GM23248 (cell line): Measurements from ENCODE around the gene RBMS3. TPM values are rescaled to one million over a fixed set of nuclear protein-coding genes. Genes with fewer than 3 reads are reported as not detected.
"Not testable (repeated sequence)": the region's sequence is repeated elsewhere in the genome, so short reads cannot be mapped to it uniquely, and the experiment has no call there.

Experiments used
- DNase-seq: peaks from one replicate; pipeline ENCODE4 v3.0.0-alpha.2; 2015
- H2AFZ ChIP-seq: fragments of 200-600 bp; sonication (generic); 2 replicates; pipeline ENCODE4 v1.6.1; 2016; ENCODE audit warnings: antibody characterized with exemption
- H3F3A ChIP-seq: fragments of 200-600 bp; sonication (generic); 2 replicates; pipeline ENCODE4 v1.6.1; 2016; ENCODE audit warnings: mild to moderate bottlenecking, antibody characterized with exemption, mixed run types; ENCODE audit not compliant: insufficient read depth
- H3K27ac ChIP-seq: fragments of 200-600 bp; sonication (generic); 2 replicates; pipeline ENCODE4 v1.5.1; 2016; ENCODE audit warnings: mild to moderate bottlenecking
- H3K27me3 ChIP-seq: fragments of 200-600 bp; sonication (generic); replicated peaks from 2 replicates; pipeline ENCODE4 v1.6.1; 2016; ENCODE audit warnings: mild to moderate bottlenecking; ENCODE audit not compliant: insufficient read depth
- H3K36me3 ChIP-seq: fragments of 200-600 bp; sonication (generic); 2 replicates; pipeline ENCODE4 v1.6.1; 2016; ENCODE audit warnings: low read depth, mild to moderate bottlenecking
- H3K4me1 ChIP-seq: fragments of 200-600 bp; sonication (generic); 2 replicates; pipeline ENCODE4 v1.6.1; 2016; ENCODE audit warnings: mild to moderate bottlenecking; ENCODE audit not compliant: insufficient read depth
- H3K4me2 ChIP-seq: fragments of 200-600 bp; sonication (generic); one replicate; pipeline ENCODE4 v1.6.1; 2016; ENCODE audit warnings: mild to moderate bottlenecking; ENCODE audit not compliant: unreplicated experiment
- H3K4me3 ChIP-seq: fragments of 200-600 bp; sonication (generic); 2 replicates; pipeline ENCODE4 v1.5.1; 2016; ENCODE audit warnings: mild to moderate bottlenecking
- H3K79me2 ChIP-seq: fragments of 200-600 bp; sonication (generic); 2 replicates; pipeline ENCODE4 v1.6.1; 2016; ENCODE audit warnings: mild to moderate bottlenecking; ENCODE audit not compliant: insufficient read depth
- H3K9ac ChIP-seq: fragments of 200-600 bp; sonication (generic); 2 replicates; pipeline ENCODE4 v1.6.1; 2016; ENCODE audit warnings: mild to moderate bottlenecking
- H3K9me2 ChIP-seq: fragments of 200-600 bp; sonication (generic); 2 replicates; pipeline ENCODE4 v1.6.1; 2016; ENCODE audit warnings: mixed run types, mild to moderate bottlenecking, moderate library complexity; ENCODE audit not compliant: insufficient read depth
- H3K9me3 ChIP-seq: fragments of 200-600 bp; sonication (generic); one replicate; pipeline ENCODE4 v1.6.1; 2017; ENCODE audit warnings: low read depth
- H4K20me1 ChIP-seq: fragments of 200-600 bp; sonication (generic); 2 replicates; pipeline ENCODE4 v1.6.0; 2016; ENCODE audit not compliant: insufficient read depth
- EZH2 ChIP-seq: fragments of 200-600 bp; sonication (generic); IDR thresholded peaks from 2 replicates; pipeline ENCODE4 v1.6.1; 2018; ENCODE audit warnings: antibody characterized with exemption, mild to moderate bottlenecking; ENCODE audit not compliant: insufficient read depth, poor library complexity, severe bottlenecking
- EZH2phosphoT487 ChIP-seq: fragments of 200-600 bp; sonication (generic); IDR thresholded peaks from 2 replicates; pipeline ENCODE4 v1.6.1; 2018; ENCODE audit warnings: antibody characterized with exemption, moderate library complexity, mild to moderate bottlenecking, low read depth; ENCODE audit not compliant: insufficient read depth
- WGBS, 2 experiments: methylation state at CpG; one replicate each; pipeline ENCODE4 v1.1.6; 2015 to 2017; ENCODE audit warnings: low lambda C conversion rate in 2 of 2, low coverage in 1 of 2; ENCODE audit errors: missing lambda C conversion rate in 2 of 2; 5-methylcytosine and 5-hydroxymethylcytosine counted together
- in situ Hi-C: fragments of 300-500 bp; cut with MboI; formaldehyde crosslinking; loops from 2 replicates; pipeline ENCODE4 v1.15.0; 2020
- polyA plus RNA-seq: library from polyadenylated mRNA; unstranded; fragments of >200 nt; fragmentation: Nextera tagmentation; extraction: Ambion mirVana; gene quantifications from 2 replicates; pipeline ENCODE4 v1.2.1, GENCODE V29; 2016
- total RNA-seq: library from RNA; depleted of rRNA; stranded (reverse); fragments of >200 nt; shearing (Covaris generic); gene quantifications from 2 replicates; pipeline ENCODE4 v1.2.3, GENCODE V29; 2014

The RBMS3 gene
- total and polyA plus RNA-seq, 2 experiments from 2014 or later, result 40.0 to 94.3 TPM

- 97 to 100% methylated on average over 1 of the region's 1 CpG for WGBS, 2 experiments
- no peaks in the 10 kb centered on the region for H3K36me3 ChIP-seq
- no peak overlapping the region for H2AFZ ChIP-seq
Measured at GRCh38 chr3:29521293-29521692, 240.4 kb downstream of the RBMS3 start.

GRCh38 chr3:29521751-29522150 is 240.9 kb downstream of the RBMS3 start:
- Histone ChIP-seq H3K4me3 (no peak overlapping the region), H3K4me2 (no peak overlapping the region), H3K27me3 (no peaks in the 10 kb centered on the region), H3F3A (peaks cover 9% of the 10 kb centered on the region; the same call in 1 of the 2 replicates), H3K9ac (no peak overlapping the region), H3K4me1 (peaks cover 28% of the 10 kb centered on the region), H3K9me3 (no peaks in the 10 kb centered on the region), H3K36me3 (no peaks in the 10 kb centered on the region), H3K9me2 (no peaks in the 10 kb centered on the region), H3K27ac (no peak overlapping the region), H2AFZ (no peak overlapping the region), H4K20me1 (no peaks in the 10 kb centered on the region), H3K79me2 (peaks cover 74% of the 10 kb centered on the region)
- 74 to 84% methylated on average over 2 of the region's 2 CpGs for WGBS, 2 experiments
- no peak for TF ChIP-seq EZH2
- no peak for TF ChIP-seq EZH2phosphoT487
- in situ Hi-C loops, result no loop called here
- no peak for DNase-seq

More at GRCh38 chr3:29521293-29521692, 240.4 kb downstream of the RBMS3 start:
- no peak for DNase-seq
- H3K79me2 ChIP-seq, result peaks cover 75% of the 10 kb centered on the region
- in situ Hi-C loops, result no loop called here
- H3K27ac ChIP-seq, result no peak overlapping the region
- peaks cover 8% of the 10 kb centered on the region; the same call in 1 of the 2 replicates for H3F3A ChIP-seq
- H3K4me1 ChIP-seq, result peaks cover 30% of the 10 kb centered on the region
- H3K9ac ChIP-seq, result no peak overlapping the region
- no peaks in the 10 kb centered on the region for H3K27me3 ChIP-seq
- H3K4me3 ChIP-seq, result no peak overlapping the region
- no peak for TF ChIP-seq EZH2
- no peak for TF ChIP-seq EZH2phosphoT487
- H4K20me1 ChIP-seq, result no peaks in the 10 kb centered on the region
- H3K9me3 ChIP-seq, result no peaks in the 10 kb centered on the region
- no peaks in the 10 kb centered on the region for H3K9me2 ChIP-seq
- no peak overlapping the region for H3K4me2 ChIP-seq

- H3K27ac ChIP-seq, H3K9ac ChIP-seq, H4K20me1 ChIP-seq, in situ Hi-C loops, H3K4me2 ChIP-seq, H3K36me3 ChIP-seq, H3K9me2 ChIP-seq, H3K27me3 ChIP-seq, H3K9me3 ChIP-seq, H2AFZ ChIP-seq, H3K4me3 ChIP-seq, DNase-seq: not testable (repeated sequence)
- H3K4me1 ChIP-seq, result peaks cover 33% of the 10 kb centered on the region
- H3F3A ChIP-seq, result peaks cover 17% of the 10 kb centered on the region; the same call in 1 of the 2 replicates
- 83 to 92% methylated on average over 7 to 10 of the region's 10 CpGs for WGBS, 2 experiments
- H3K79me2 ChIP-seq, result peaks cover 71% of the 10 kb centered on the region
Measured at GRCh38 chr3:29524433-29524832, 243.6 kb downstream of the RBMS3 start.

- peaks cover 36% of the 10 kb centered on the region for H3K4me1 ChIP-seq
- H3K27me3 ChIP-seq, result no peaks in the 10 kb centered on the region
- no peaks in the 10 kb centered on the region for H3K9me2 ChIP-seq
- H3K9me3 ChIP-seq, result no peaks in the 10 kb centered on the region
- no peak overlapping the region for H3K9ac ChIP-seq
- H3F3A ChIP-seq, result peaks cover 17% of the 10 kb centered on the region; the same call in 1 of the 2 replicates
- no peaks in the 10 kb centered on the region for H3K36me3 ChIP-seq
- H4K20me1 ChIP-seq, result no peaks in the 10 kb centered on the region
- in situ Hi-C loops, result no loop called here
- TF ChIP-seq EZH2phosphoT487 (no peak), EZH2 (no peak)
- H2AFZ ChIP-seq, result no peak overlapping the region
- WGBS, 2 experiments, result 9 to 11% methylated on average over 1 of the region's 1 CpG
- H3K27ac ChIP-seq, result peak overlapping the region; percentile 2; the same call in 1 of the 2 replicates
- peak overlapping the region; percentile 15 for H3K4me2 ChIP-seq
- peak; percentile 57 for DNase-seq
- peaks cover 76% of the 10 kb centered on the region for H3K79me2 ChIP-seq
- H3K4me3 ChIP-seq, result no peak overlapping the region
Measured at GRCh38 chr3:29525254-29525881, 244.5 kb downstream of the RBMS3 start.

- H4K20me1 ChIP-seq, result no peaks in the 10 kb centered on the region
- no peak overlapping the region for H3K9ac ChIP-seq
- peaks cover 73% of the 10 kb centered on the region for H3K79me2 ChIP-seq
- no peak overlapping the region for H3K4me2 ChIP-seq
- H3K4me3 ChIP-seq, result no peak overlapping the region
- H3K27ac ChIP-seq, result no peak overlapping the region
- in situ Hi-C loops, result no loop called here
- peaks cover 17% of the 10 kb centered on the region; the same call in 1 of the 2 replicates for H3F3A ChIP-seq
- no peaks in the 10 kb centered on the region for H3K36me3 ChIP-seq
- H3K9me3 ChIP-seq, result no peaks in the 10 kb centered on the region
- H3K4me1 ChIP-seq, result peaks cover 22% of the 10 kb centered on the region
- H2AFZ ChIP-seq, result no peak overlapping the region
- 97 to 100% methylated on average over 1 of the region's 1 CpG for WGBS, 2 experiments
- H3K9me2 ChIP-seq, result no peaks in the 10 kb centered on the region
- no peaks in the 10 kb centered on the region for H3K27me3 ChIP-seq
- no peak for TF ChIP-seq EZH2phosphoT487
- TF ChIP-seq EZH2, result no peak
- DNase-seq, result no peak
Measured at GRCh38 chr3:29527246-29527645, 246.4 kb downstream of the RBMS3 start.
